ENCODE measurements around the gene CRTC1. TPM values are rescaled to one million over a fixed set of nuclear protein-coding genes. Genes with fewer than 3 reads are reported as not detected.

The CRTC1 gene
- total and polyA plus RNA-seq, 11 donors, result 3.8 to 10.2 (median 7.2) TPM

- Histone ChIP-seq H3K9me3 (no peaks in the 10 kb centered on the region), H3K27ac (no peak overlapping the region), H3K4me1 (peaks cover 0 to 5% (median 0%) of the 10 kb centered on the region in 12 donors), H3K36me3 (no peaks in the 10 kb centered on the region), H3K4me3 (no peak overlapping the region), H3K27me3 (peaks cover 0 to 27% (median 3%) of the 10 kb centered on the region in 9 donors)
- no peak for TF ChIP-seq CTCF (IDR thresholded peaks at IDR 0.05)
- TF ChIP-seq POLR2A (IDR thresholded peaks at IDR 0.05), result no peak
- 86 to 91% (median 89%) methylated on average over 5 to 8 of the region's 8 CpGs for WGBS, 4 donors
- ATAC-seq (no peak), DNase-seq (no peak)
- intact Hi-C loops (cut with DNase I), result no loop called here
Measured at GRCh38 chr19:18776288-18776594, 92.8 kb downstream of the CRTC1 start.

- TF ChIP-seq POLR2A (IDR thresholded peaks at IDR 0.05), result no peak
- no peak for TF ChIP-seq CTCF (IDR thresholded peaks at IDR 0.05)
- Histone ChIP-seq H3K27me3 (peaks cover 0 to 32% (median 3%) of the 10 kb centered on the region in 9 donors), H3K27ac (no peak overlapping the region), H3K4me3 (no peak overlapping the region), H3K9me3 (no peaks in the 10 kb centered on the region), H3K4me1 (peaks cover 0 to 5% (median 0%) of the 10 kb centered on the region in 12 donors), H3K36me3 (no peaks in the 10 kb centered on the region)
- 48 to 77% (median 68%) methylated on average over 7 to 12 of the region's 12 CpGs for WGBS, 4 donors
- intact Hi-C loops (cut with DNase I), result no loop called here
- peak in 1 of 4 donors; percentile 25 for ATAC-seq
- peak in 1 of 5 donors; percentile 55 for DNase-seq
Measured at GRCh38 chr19:18776736-18777135, 93.3 kb downstream of the CRTC1 start.

- Histone ChIP-seq H3K27ac (no peak overlapping the region), H3K27me3 (peaks cover 0 to 36% (median 3%) of the 10 kb centered on the region in 9 donors), H3K36me3 (no peaks in the 10 kb centered on the region), H3K9me3 (no peaks in the 10 kb centered on the region), H3K4me3 (peak overlapping the region in 5 of 12 donors; percentile 5 to 26 (median 15)), H3K4me1 (peaks cover 0 to 5% (median 0%) of the 10 kb centered on the region in 12 donors)
- no peak for TF ChIP-seq CTCF (IDR thresholded peaks at IDR 0.05)
- WGBS, 4 donors, result 43 to 84% (median 61%) methylated on average over 18 to 71 of the region's 71 CpGs
- DNase-seq, result peak in 1 of 5 donors; percentile 43
- intact Hi-C loops (cut with DNase I), result no loop called here
- no peak for ATAC-seq
Measured at GRCh38 chr19:18777301-18778075, 94.0 kb downstream of the CRTC1 start.

- no peak overlapping the region for H3K27ac ChIP-seq
- H3K36me3 ChIP-seq, result no peaks in the 10 kb centered on the region
- H3K4me3 ChIP-seq, result peak overlapping the region in 4 of 12 donors; percentile 5 to 26 (median 12)
- H3K9me3 ChIP-seq, result no peaks in the 10 kb centered on the region
- peaks cover 0 to 5% (median 0%) of the 10 kb centered on the region in 12 donors for H3K4me1 ChIP-seq
- TF ChIP-seq CTCF (IDR thresholded peaks at IDR 0.05), result no peak
- no peak for TF ChIP-seq POLR2A (IDR thresholded peaks at IDR 0.05)
- no peak for ATAC-seq
- peaks cover 0 to 38% (median 3%) of the 10 kb centered on the region in 9 donors for H3K27me3 ChIP-seq
- intact Hi-C loops (cut with DNase I), result no loop called here
- WGBS, 4 donors, result 62 to 82% (median 75%) methylated on average over 11 of the region's 11 CpGs
- no peak for DNase-seq
Measured at GRCh38 chr19:18778076-18778389, 94.6 kb downstream of the CRTC1 start.

Measured in heart left ventricle (tissue), 16 donors.